Measurements from ENCODE around the gene PTPRD. TPM values are rescaled to one million over a fixed set of nuclear protein-coding genes. Genes with fewer than 3 reads are reported as not detected.

PTPRD gene
- total and polyA plus RNA-seq, 5 experiments from 2014 or later, result not detected

GRCh38 chr9:8723195-8723594 lies 1889.6 kb downstream of the PTPRD start:
- peaks cover 0 to 3% (median 0%) of the 10 kb centered on the region in 4 donors for H3K4me1 Mint-ChIP-seq
- POLR2A ChIA-PET, result no interaction called here
- no peak for ATAC-seq

GRCh38 chr9:8719833-8720486 lies 1892.8 kb downstream of the PTPRD start:
- Mint-ChIP-seq H3K36me3 (no peaks in the 10 kb centered on the region), H3K4me3 (no peak overlapping the region), H3K27ac (no peak overlapping the region), H3K9me3 (no peaks in the 10 kb centered on the region), H3K4me1 (peaks cover 0 to 3% (median 0%) of the 10 kb centered on the region in 4 donors), H3K27me3 (no peaks in the 10 kb centered on the region)
- POLR2A ChIA-PET, result no interaction called here
- DNase-seq, result no peak
- no peak for ATAC-seq

More at GRCh38 chr9:8723195-8723594, 1889.6 kb downstream of the PTPRD start:
- peaks cover 0 to 4% (median 0%) of the 10 kb centered on the region in 5 donors for H3K27me3 Mint-ChIP-seq
- H3K36me3 Mint-ChIP-seq, result no peaks in the 10 kb centered on the region
- DNase-seq, result no peak
- H3K9me3 Mint-ChIP-seq, result peaks cover 0 to 3% (median 0%) of the 10 kb centered on the region in 9 donors
- H3K4me3 Mint-ChIP-seq, result no peak overlapping the region
- no peak overlapping the region for H3K27ac Mint-ChIP-seq

DNA sequence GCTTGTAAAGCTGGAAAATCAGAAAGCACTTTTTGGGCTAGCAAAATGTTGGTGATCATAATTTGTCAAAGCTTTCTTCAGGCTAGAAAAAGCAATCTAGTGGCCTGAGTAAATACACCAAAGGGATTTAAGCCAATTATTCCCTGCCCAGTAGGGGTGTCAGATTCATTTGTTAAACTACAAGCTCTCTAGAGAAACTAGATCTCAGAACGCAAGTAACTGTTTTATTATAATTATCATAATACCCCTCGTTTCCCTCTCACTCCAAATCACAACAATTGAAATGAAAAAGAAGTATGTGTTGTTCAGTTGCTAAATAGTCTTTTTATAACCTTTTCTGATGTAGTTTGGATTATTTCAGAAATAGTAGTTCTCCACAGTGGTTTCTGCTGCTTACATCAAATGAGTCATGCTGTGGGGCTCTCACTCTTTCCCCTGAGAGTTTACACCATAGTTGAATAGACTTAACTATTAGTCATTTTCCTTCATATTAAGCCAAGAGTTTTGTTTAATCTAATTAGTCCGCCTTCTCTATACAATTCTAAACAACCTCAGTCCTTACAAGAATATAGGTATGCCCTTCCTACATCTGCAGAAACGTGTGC lies 1894.6 kb downstream of the PTPRD start:
- no peaks in the 10 kb centered on the region for H3K36me3 Mint-ChIP-seq
- no peaks in the 10 kb centered on the region for H3K27me3 Mint-ChIP-seq
- DNase-seq (no peak), ATAC-seq (no peak)
- H3K4me3 Mint-ChIP-seq, result no peak overlapping the region
- no peaks in the 10 kb centered on the region for H3K9me3 Mint-ChIP-seq
- peaks cover 0 to 3% (median 0%) of the 10 kb centered on the region in 4 donors for H3K4me1 Mint-ChIP-seq
- H3K27ac Mint-ChIP-seq, result no peak overlapping the region
- POLR2A ChIA-PET, result no interaction called here

- no peaks in the 10 kb centered on the region for H3K9me3 Mint-ChIP-seq
- DNase-seq (no peak), ATAC-seq (no peak)
- H3K4me1 Mint-ChIP-seq, result peaks cover 0 to 3% (median 0%) of the 10 kb centered on the region in 4 donors
- no peak overlapping the region for H3K4me3 Mint-ChIP-seq
- POLR2A ChIA-PET, result no interaction called here
- no peaks in the 10 kb centered on the region for H3K36me3 Mint-ChIP-seq
- no peak overlapping the region for H3K27ac Mint-ChIP-seq
- H3K27me3 Mint-ChIP-seq, result no peaks in the 10 kb centered on the region
Observed at GRCh38 chr9:8717146-8717545, 1895.7 kb downstream of the PTPRD start.

- H3K4me3 Mint-ChIP-seq, result no peak overlapping the region
- DNase-seq (no peak), ATAC-seq (no peak)
- no peaks in the 10 kb centered on the region for H3K36me3 Mint-ChIP-seq
- H3K9me3 Mint-ChIP-seq, result no peaks in the 10 kb centered on the region
- H3K27ac Mint-ChIP-seq, result no peak overlapping the region
- H3K27me3 Mint-ChIP-seq, result no peaks in the 10 kb centered on the region
- H3K4me1 Mint-ChIP-seq, result peaks cover 0 to 3% (median 0%) of the 10 kb centered on the region in 4 donors
- POLR2A ChIA-PET, result no interaction called here
Observed at GRCh38 chr9:8715788-8716187, 1897.0 kb downstream of the PTPRD start.

DNA sequence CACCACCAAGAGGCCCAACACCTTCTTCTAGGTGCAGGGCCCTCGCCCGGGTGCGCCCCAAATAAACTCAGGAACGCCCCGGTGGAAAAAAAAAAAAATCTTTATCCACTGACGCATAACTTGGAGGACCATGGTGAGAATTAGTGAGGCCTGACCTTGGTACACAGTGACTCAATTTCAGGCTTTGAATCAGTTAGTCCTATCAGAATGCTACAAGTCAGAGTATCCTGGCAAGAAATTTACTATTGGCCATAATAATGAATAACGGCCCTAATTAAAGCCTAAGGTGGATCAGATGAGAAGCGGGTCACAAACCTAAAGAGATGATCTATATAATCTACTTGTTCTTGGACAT lies 1899.0 kb downstream of the PTPRD start:
- no peak overlapping the region for H3K4me3 Mint-ChIP-seq
- no peak overlapping the region for H3K27ac Mint-ChIP-seq
- H3K4me1 Mint-ChIP-seq, result no peaks in the 10 kb centered on the region
- ATAC-seq (no peak), DNase-seq (no peak)
- H3K27me3 Mint-ChIP-seq, result no peaks in the 10 kb centered on the region
- POLR2A ChIA-PET, result no interaction called here
- no peaks in the 10 kb centered on the region for H3K9me3 Mint-ChIP-seq
- no peaks in the 10 kb centered on the region for H3K36me3 Mint-ChIP-seq

GRCh38 chr9:8713149-8713810 lies 1899.5 kb downstream of the PTPRD start:
- H3K4me3 Mint-ChIP-seq, result no peak overlapping the region
- H3K36me3 Mint-ChIP-seq, result no peaks in the 10 kb centered on the region
- DNase-seq (no peak), ATAC-seq (no peak)
- POLR2A ChIA-PET, result no interaction called here
- no peaks in the 10 kb centered on the region for H3K27me3 Mint-ChIP-seq
- H3K9me3 Mint-ChIP-seq, result no peaks in the 10 kb centered on the region
- no peaks in the 10 kb centered on the region for H3K4me1 Mint-ChIP-seq
- no peak overlapping the region for H3K27ac Mint-ChIP-seq

DNA sequence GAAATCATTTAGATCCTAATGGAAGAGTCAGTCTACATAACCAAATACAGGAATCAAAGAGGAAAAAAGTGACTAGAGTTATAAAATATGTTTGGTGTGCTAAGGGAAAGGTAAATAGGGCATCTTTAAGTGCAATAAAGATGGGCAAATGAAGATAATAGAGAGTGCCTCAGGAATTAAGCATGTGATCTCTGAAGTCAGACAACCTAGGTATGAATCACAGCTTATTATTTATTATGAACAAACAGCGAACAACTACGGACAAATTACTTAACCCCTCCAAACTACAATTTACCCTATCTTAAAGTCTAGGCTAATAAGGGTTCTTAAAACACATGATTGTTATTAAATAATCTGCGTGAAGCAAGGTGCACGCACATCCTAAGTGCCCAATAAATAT lies 1903.1 kb downstream of the PTPRD start:
- DNase-seq (no peak), ATAC-seq (no peak)
- POLR2A ChIA-PET, result no interaction called here
- Mint-ChIP-seq H3K9me3 (no peaks in the 10 kb centered on the region), H3K27me3 (no peaks in the 10 kb centered on the region), H3K4me1 (no peaks in the 10 kb centered on the region), H3K27ac (no peak overlapping the region), H3K36me3 (no peaks in the 10 kb centered on the region), H3K4me3 (no peak overlapping the region)

DNA sequence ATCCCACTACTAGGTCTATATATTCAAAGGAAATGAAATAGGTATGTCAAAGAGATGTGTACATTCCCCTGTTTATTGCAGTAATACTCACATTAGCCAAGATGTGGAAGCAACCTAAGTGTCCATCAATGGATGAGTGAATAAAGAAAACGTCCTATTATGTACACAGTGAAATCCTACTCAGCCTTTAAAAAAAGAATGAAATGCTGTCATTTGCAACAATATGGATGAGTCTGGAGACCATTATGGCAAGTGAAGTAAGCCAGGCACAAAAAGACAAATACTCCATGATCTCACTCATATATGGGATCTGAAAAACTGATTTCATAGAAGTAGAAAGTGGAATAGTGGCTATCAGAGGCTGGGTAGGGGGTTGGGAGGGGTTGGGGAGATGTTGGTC lies 1904.1 kb downstream of the PTPRD start:
- Mint-ChIP-seq H3K4me1 (no peaks in the 10 kb centered on the region), H3K4me3 (no peak overlapping the region), H3K27ac (no peak overlapping the region), H3K36me3 (no peaks in the 10 kb centered on the region), H3K27me3 (peaks cover 0 to 8% (median 6%) of the 10 kb centered on the region in 5 donors), H3K9me3 (no peaks in the 10 kb centered on the region)
- no peak for DNase-seq
- no peak for ATAC-seq
- POLR2A ChIA-PET, result no interaction called here

- Mint-ChIP-seq H3K9me3 (no peaks in the 10 kb centered on the region), H3K4me1 (no peaks in the 10 kb centered on the region), H3K27me3 (peaks cover 0 to 14% (median 9%) of the 10 kb centered on the region in 5 donors), H3K27ac (no peak overlapping the region), H3K4me3 (no peak overlapping the region), H3K36me3 (no peaks in the 10 kb centered on the region)
- DNase-seq, result no peak
- POLR2A ChIA-PET, result no interaction called here
- ATAC-seq, result no peak
Observed at GRCh38 chr9:8706998-8707397, 1905.8 kb downstream of the PTPRD start.

DNA sequence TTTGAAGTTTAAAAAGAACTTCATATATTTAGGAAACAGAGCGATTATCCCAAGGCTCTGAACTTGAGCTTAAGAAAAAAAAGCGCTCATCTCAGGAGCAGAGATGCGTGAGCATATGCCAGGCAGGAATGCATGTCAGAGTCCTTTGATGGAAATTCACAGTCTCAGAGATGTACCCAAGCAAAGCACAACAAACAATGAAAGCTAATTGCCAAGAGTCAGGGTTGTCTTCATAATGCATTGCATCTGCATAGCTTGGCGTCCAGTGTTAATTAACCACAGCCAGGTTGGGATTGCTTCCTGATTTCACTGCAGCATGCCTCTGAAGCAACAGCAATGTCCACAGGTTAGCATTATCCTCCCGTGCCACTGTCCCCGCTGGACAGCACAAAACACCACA lies 1906.3 kb downstream of the PTPRD start:
- POLR2A ChIA-PET, result no interaction called here
- ATAC-seq, result no peak
- Mint-ChIP-seq H3K36me3 (no peaks in the 10 kb centered on the region), H3K9me3 (no peaks in the 10 kb centered on the region), H3K4me3 (no peak overlapping the region), H3K27ac (no peak overlapping the region), H3K27me3 (peaks cover 0 to 14% (median 9%) of the 10 kb centered on the region in 5 donors), H3K4me1 (no peaks in the 10 kb centered on the region)
- DNase-seq, result no peak

- Mint-ChIP-seq H3K27me3 (peaks cover 0 to 14% (median 9%) of the 10 kb centered on the region in 5 donors), H3K27ac (no peak overlapping the region), H3K9me3 (no peaks in the 10 kb centered on the region), H3K36me3 (no peaks in the 10 kb centered on the region), H3K4me3 (no peak overlapping the region), H3K4me1 (no peaks in the 10 kb centered on the region)
- ATAC-seq (no peak), DNase-seq (no peak)
- POLR2A ChIA-PET, result no interaction called here
Observed at GRCh38 chr9:8705861-8706260, 1906.9 kb downstream of the PTPRD start.

DNA sequence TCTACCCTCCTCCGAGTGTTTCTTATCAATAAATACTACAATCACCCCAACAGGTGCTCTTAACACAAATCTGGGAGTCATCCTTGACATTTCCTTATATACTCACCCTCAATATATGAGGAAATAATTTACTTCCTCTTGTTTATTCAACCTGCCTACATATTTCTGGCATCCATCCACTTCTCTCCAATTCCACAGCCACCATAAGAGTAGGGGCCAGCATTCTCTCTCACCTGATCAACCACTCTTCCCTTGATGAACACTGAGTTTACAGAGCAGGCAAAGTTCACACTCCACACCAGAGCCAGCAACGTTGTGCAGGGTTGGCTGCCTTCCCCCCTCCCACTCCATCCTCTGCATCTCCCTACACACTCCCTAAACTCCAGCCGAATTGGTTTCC lies 1908.9 kb downstream of the PTPRD start:
- Mint-ChIP-seq H3K9me3 (no peaks in the 10 kb centered on the region), H3K27me3 (peaks cover 0 to 14% (median 9%) of the 10 kb centered on the region in 5 donors), H3K36me3 (no peaks in the 10 kb centered on the region), H3K4me3 (no peak overlapping the region), H3K4me1 (no peaks in the 10 kb centered on the region), H3K27ac (no peak overlapping the region)
- no peak for DNase-seq
- no peak for ATAC-seq
- POLR2A ChIA-PET, result no interaction called here

Measured in naive thymus-derived CD8-positive, alpha-beta T cell (primary cell).